ENCODE measurements around the gene RPRD1B.
"Not testable (repeated sequence)": the region's sequence is repeated elsewhere in the genome, so short reads cannot be mapped to it uniquely, and the experiment has no call there.

RPRD1B gene

DNA sequence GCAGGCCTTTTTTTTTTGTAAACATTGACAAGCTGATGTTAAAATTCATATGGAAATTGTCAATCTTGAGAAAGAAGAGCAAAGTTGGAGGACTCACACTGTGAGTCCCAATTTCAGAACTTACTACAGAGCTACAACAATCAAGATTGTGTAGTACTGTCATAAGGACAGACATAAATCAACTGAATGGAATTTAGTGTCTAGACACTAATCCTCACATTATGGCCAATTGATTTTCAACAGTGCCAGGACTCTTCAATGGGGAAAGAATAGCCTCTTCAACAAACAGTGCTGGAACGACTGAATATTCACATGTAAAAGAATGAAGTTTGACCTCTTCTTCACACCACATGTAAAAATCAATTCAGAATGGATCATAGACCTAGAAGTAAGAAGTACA is 70.7 kb downstream of the RPRD1B start:
- no peak for DNase-seq (ENCODE audit: low read depth in 2 of 2)

DNA sequence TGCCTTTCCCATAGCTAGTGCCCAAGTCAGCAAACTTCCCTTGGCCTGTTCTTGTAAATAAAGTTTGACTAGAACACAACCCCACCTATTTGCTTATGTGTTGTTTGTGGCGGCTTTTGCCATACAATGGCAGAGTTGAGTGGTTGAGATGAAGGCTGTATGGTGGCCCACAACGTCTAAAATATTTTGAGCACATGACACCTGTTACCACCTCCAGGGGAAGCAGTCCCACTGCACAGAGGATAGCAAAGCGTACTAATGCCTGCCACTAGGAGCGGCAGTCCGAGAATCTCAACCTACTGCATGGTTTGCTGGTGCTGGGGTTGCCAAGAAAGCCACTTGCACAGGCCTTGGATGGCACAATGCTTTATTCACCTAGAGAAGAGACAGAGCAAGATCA is 72.9 kb downstream of the RPRD1B start:
- DNase-seq (ENCODE audit: low read depth in 2 of 2): no peak

DNA sequence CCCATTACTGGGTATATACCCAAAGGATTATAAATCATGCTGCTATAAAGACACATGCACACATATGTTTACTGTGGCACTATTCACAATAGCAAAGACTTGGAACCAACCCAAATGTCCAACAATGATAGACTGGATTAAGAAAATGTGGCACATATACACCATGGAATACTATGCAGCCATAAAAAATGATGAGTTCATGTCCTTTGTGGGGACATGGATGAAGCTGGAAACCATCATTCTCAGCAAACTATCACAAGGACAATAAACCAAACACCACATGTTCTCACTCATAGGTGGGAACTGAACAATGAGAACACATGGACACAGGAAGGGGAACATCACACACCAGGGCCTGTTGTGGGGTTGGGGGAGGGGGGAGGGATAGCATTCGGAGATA is 73.8 kb downstream of the RPRD1B start:
- not testable (repeated sequence) for DNase-seq (ENCODE audit: low read depth in 2 of 2)

DNA sequence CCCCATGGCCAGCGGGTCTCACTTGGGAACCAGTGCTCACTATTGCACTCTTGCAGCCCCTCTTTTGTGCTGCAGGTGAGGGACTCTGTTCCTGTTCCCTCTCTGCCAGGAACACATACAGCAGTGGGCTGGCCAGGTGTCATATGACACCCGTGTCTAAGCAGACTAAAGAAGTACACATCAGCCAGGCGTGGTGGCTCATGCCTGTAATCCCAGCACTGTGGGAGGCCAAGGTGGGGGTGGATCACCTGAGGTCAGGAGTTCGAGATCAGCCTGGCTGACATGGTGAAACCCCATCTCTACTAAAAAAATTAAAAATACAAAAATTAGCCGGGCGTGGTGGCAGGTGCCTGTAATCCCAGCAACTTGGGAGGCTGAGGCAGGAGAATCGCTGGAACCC is 74.4 kb downstream of the RPRD1B start:
- DNase-seq (ENCODE audit: low read depth in 2 of 2): not testable (repeated sequence)

DNA sequence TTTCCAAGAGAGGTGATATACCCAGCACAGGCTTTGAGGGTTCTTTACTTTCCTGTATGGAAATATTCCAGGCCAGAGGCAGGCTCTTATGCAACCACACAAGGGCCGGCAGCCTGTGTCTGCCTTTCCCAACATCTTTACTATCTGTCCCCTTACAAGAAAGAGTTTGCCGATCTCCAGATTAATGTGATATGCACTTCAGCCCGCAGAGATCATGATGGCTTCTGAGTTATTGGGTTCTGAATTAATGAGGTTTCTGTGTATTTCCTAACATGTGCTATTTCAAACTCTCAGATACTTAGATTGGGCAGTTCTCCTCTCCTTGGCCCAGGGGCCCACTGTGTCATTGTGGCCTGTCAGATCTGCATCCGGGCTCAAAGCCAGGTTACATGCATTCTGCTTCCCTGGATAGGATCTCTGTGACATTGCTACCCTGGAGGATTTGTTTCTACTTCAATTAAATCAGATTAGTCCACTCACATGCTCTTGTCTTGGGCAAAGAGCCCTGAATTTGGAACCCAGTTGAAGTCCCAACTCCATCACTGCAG is 75.0 kb downstream of the RPRD1B start:
- DNase-seq (ENCODE audit: low read depth in 2 of 2): no peak

DNA sequence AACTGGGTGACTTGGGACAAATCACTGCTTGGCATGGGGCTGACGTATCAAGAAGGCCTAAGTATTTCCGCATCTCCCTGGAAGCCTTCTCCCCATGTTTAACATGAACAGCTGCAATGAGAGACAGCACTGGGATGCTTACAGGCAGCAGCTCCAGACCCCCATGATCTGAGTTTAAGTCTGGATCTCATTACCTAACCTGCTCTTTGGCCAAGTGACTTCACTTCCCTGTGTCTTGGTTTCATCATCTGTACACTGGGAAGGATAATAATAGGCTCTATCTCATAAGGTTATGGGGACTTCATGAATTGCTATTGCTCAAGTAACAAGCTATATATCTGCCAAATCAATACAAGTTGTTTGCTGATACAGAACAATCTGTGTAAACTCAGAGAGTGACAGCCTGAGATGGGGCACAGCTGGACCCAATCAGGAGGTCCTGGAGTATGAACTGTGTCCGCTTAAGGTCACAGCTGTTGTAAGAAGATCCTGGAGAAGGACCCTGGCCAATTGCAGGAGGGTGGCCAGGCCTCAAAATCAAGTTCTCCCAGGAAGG is 75.5 kb downstream of the RPRD1B start:
- no peak for DNase-seq (ENCODE audit: low read depth in 2 of 2)

DNA sequence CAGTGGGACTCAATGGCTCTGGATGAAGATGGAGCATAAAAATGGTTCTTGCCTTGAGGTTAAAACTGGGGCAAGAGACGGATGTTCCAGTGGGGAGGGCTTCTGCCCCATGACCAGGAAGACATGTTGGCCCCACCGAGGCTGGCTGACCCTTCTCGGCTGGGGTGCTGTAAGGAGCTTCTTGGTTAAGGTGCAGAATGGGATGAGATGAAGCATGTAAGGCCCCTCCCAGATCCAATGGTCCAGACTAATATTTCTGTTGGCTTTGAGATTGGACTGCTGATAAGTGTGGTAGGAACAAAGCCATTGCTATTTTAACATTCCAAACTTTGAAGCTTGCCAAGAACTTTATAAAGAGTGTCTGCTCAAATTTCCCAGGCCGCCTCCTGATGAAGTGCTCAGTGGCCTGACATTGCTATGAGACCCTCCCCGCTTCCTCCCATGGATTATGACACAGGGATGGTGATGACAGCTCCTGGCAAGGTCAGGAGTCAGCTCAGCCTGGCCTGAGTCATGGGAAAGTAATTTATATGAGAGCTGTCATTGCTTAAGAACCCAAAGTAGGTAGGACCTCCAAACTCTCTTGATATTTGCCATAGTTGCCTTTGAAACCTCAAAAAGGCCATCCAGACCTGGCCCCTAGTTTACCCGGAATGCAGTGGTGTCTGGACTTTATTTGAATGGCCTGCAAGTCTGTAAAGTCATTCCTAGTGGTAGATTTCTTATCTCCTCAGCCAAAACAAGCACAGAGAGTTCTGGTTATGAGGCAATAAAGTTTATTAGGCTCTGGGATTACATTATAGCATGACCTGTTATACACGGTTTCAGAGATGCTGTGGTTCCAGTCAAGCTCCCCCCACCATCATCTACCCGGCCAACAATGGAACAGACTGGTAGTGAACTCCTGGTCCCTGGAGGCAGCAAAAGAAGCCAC is 76.3 kb downstream of the RPRD1B start:
- no peak for DNase-seq (ENCODE audit: low read depth in 2 of 2)

DNA sequence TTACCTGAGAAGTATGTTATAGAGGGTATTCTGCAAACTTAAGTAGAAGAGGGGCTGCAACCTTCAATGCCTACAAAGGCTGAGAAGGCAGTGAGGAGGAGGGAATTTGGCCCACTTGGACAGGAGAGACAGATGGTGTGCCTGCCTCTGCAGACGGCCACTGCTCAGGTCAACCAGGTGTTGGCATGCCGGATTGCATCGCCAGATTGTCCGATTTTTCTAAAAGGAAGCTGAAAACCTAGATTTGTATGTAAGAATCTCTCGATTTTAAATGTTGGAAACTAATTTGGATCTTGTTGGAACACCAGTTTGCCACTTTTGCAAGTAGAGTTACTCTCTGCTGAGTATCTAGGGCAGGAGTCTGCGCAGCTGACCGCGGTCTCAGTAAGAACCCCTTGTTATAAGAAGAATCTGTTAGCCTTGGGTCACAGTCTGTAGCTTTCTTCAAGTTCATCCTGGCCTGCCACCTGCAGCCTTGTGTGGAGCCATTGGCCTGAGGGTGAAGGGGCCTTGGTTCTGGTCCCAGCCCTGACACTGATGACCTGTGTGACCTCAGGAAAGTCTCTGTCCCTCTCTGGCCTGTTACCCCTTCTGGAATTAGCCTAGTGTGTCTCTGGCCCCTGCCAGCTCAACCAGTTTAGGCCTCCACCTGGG is 77.1 kb downstream of the RPRD1B start:
- DNase-seq (ENCODE audit: low read depth in 2 of 2): no peak

DNA sequence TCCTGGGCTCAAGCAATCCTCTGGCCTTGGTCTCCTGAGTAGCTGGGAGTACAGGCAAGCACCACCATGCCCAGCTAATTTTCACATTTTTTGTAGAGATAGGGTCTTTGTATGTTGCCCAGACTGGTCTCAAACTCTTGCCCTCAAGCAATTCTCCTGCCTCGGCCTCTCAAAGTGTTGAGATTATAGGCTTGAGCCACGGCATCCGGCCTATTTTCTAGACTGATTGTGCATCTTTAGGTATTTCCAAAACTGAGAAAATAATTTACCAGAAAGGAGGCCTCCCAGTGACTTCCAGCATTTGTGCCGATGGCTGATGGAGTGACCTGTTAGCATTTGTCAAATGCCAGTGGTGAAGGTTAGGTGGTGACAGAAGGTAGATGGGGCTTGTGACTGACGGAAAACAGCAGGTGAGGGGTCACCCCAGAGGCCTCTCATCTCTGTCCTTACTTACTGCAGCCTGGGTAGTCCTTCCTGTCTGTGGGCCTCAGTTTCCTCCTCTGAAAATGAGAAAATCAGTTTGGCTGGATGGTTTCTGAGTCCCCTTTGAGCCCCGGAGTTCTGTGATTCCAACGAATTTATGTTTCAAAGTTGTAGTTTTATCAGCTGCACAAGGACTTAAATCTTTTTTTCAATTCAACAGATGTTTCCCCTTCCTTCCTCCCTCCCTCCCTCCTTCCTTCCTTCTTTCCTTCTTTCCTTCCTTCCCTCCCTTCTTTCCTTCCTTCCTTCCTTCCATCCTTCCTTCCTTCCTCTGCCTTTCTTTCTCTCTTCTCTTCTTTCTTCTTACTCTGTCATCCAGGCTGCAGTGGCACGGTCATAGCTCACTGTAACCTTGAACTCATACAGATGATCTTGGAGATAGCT is 78.1 kb downstream of the RPRD1B start:
- no peak for DNase-seq (ENCODE audit: low read depth in 2 of 2)

DNA sequence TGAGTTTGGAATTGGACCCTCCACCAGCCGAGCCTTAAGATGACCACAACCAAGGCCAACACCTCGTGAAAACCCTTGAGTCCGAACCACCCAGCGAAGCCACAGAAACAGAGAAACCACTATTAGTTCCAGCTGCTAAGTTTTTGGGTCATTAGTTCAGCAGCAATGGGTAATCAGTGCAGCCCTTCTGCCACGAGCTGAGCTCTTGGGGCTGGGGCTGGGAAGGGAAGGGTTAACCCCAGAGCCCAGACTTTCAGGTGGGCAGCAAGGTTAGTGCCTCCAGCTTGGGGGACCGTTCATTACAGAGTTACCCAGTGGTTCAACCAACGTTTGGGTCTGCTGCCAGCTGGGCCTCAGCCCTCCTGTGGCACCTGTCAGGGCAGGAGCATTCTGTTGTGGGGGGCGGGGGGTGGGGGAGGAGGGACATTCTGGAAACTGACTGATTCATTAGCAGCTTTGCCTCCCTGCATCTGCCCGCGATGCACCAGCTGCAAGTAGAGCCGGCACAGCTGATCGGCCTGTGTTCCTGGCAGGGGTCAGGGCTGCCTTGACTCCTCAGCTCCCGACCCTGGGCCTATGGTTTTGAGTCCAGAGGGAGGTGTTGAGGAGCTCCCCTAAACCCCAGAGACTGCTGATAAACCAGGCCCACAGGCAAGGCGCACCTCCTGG is 78.8 kb downstream of the RPRD1B start:
- DNase-seq (ENCODE audit: low read depth in 2 of 2): no peak

DNA sequence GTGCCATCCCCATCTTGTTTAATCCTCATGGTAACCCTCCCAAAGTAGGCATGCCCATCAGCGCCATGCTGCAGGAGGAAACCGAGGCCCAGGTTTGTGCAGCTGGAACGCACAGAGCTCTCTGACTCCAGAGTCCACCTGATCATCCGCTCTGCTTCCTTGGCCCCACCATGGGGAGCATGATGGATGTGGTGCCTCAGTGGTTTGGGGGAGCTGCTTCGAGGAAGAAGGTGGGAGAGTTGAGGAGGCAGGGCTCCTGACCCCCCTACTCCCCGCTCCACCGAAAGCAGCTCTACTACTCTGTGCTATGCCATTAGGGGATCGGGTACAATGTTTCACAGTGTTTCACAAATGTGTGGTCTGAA is 79.4 kb downstream of the RPRD1B start:
- DNase-seq (ENCODE audit: low read depth in 2 of 2): no peak

DNA sequence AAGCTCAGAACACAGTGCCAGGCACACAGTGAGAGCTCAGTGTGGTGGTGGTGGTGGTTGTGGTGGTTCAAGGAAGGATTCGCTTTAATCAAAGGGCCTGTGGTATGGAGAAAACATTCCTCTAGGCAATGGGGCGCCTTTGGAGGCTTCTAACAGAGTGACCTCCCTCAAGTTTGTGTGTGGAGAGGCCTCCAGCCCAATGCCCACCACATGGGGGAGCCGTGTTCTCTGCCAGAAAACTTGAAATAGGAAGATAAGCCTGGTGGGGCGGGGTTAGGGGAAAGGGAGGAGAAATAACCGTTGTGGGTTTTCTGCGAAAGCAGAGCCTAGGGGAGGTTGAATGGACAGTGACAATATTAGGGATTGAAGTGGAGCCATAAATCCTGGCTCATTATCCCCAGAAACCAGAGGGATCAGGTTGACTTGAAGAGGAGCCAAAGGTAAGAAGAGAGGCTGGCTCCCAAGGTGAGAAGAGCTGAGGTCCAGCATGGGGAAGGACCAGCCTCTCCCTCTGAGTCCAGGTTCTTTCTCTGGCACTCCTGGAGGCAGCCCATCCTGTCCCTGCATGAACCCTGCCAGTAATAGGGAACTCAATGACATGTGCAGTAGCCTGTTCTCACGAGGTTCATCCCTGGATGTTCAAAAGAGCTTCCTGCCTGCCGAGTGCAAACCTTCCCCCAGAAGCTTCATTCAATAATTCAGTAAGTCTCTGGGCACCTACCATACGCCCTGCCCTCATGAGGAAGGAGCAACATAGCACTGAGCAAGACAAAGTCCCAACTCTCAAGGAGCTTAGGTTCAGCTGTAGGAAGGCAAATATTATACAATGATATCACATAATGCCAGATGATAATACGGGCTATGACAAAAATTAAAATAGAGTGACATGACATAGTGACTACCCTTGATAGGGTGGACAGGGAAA is 80.1 kb downstream of the RPRD1B start:
- DNase-seq (ENCODE audit: low read depth in 2 of 2): no peak

DNA sequence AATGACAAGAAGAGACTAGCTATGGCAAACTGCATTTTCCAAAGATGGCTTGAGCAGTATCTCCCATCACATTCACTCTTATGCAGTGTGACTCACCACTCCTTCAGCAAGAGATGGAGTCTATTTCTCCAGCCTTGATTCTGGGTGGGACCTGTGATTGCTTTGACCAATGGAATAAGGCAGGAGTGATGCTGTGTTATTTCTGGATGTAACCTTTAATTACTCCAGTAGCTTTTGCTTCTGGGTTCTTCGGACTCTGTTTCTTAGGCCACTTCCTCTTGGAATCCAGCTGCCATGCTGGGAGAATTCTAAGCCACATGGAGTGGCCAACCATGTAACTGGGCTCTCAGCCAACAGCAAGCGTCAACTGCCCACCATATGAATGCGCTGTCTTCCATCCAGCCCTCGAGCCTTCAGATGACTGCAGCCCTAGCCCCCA is 80.8 kb downstream of the RPRD1B start:
- DNase-seq (ENCODE audit: low read depth in 2 of 2): no peak

DNA sequence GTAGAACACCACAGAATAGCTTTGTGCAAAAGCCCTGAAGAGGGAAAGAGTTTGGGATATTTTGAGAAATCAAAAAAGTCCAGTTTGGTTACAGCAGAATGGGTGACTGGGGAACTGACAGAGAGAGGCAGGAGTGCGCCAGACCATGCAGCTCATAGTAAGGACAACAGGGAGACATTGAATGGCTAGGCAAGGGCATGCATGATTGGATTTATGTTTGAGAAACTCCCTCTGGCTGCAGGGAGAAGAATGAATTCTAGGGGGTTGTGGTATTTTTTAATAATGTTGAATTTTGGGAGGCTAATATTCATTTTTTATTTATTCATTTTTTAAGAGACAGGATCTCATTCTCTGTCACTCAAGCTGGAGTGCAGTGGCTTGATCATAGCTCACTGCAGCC is 81.7 kb downstream of the RPRD1B start:
- no peak for DNase-seq (ENCODE audit: low read depth in 2 of 2)

DNA sequence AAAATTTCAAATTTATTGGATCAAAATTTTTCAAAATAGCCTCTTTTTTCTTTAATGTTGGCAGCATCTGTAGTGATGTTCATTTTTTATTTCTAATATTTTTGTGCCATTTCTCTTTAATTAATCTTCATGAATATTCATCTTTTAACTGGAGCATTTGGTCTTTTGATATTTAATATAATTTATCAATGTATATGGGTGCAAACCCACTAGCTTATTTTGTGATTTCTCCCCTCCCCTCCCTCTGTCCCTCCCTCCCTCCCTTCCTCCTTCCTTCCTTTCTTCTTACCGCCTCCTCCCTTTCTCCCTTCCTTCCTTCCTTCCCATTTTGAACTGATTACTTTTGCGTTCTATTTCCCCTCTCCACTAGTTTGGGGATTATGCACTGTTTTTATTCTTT is 82.3 kb downstream of the RPRD1B start:
- no peak for DNase-seq (ENCODE audit: low read depth in 2 of 2)

DNA sequence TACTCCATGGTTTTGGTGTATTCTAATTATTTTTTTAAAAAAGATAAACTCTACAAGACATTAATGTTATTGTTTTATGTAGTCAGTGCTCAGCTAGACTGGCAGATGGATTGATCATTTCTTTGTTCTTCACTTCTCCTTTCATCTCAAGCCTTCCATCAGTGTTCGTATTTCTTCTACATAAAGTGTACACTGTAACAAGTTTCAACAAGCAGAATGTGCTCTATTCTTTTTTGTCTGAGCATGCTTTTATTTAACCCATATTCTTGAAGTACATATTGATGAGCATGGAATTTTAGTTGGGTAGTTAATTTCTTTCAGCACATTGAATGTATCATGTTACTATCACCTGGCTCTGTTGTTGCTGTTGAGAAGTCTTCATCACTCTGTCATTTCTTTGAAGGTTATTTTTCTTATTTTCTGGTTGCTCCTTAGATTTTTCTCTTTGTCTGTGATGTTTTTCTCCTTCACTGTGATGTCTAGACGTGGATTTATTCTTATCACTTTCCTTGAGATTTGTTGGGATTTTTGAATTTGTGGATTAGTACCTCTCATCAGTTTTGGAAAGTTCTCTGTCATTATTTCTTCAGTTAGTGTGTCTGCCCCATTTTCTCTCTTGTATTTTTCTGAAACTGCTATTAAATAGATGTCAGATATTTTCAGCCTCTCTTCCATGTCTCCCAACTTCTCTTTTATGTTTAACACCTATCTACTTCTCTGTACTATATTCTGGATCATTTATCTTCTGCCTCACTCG is 83.0 kb downstream of the RPRD1B start:
- no peak for DNase-seq (ENCODE audit: low read depth in 2 of 2)

DNA sequence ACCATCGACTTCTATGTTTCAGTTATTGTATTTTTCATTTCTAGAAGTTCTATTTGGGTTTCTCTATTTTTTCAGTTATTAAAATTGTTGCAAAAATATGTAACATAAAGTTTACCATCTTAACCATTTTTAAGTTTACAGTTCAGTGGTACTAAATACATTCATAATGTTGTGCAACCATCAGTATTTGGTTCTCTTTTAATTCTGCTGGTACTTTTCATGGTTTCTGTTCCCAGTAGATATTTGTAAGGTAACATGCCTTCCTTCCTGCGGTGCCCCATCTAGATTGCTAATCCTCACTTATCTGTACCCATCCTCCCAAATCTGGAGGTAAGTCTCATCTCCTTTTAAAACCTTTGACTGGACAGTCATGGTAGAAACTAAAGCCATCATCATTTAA is 83.7 kb downstream of the RPRD1B start:
- no peak for DNase-seq (ENCODE audit: low read depth in 2 of 2)

DNA sequence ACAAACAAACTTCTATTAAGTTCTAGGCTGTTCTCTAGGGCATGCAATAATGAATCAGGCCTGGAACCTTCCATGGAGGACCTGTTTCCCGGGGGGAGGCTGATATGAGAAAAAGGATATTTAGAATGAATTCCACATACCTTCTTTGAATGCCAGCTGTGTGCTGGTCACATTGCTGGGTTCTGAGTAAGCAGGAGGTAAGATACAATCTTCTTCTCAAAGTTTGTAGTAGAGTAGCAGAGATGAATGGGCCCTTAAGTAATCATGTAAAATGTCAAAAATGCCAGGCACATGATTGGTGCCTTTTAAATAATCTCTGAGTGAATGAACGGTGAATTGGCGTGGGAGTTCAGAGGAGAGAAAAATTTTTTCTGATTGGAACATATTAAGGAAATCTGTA is 84.1 kb downstream of the RPRD1B start:
- DNase-seq (ENCODE audit: low read depth in 2 of 2): no peak

DNA sequence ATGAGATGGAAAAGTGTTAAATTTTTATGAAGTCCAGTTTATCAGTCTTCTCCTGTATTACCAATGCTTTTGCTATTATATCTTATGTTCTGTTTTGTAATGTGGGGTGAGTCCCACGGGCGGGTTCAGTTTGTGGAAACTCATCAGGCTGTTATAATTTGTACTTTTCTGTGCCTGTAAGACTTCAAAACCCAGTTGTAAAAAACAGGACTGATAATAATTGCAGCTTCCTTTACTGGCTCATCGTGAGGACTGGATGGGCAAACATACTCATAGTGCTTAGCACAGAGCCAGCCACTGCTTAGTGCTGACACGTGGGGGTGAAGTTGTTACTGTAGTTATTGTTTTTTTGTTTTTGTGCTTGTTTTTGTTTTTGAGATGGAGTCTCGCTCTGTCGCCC is 85.9 kb downstream of the RPRD1B start:
- DNase-seq (ENCODE audit: low read depth in 2 of 2): no peak

All from stimulated activated CD4-positive, alpha-beta T cell treated with anti-CD3 and anti-CD28 coated beads, Interleukin-4, amount 100 ng/mL, for 48 hours (primary cell).